HUDEP-2 (cell line): Measurements from ENCODE around the gene CREB5.
"Not testable (repeated sequence)": the region's sequence is repeated elsewhere in the genome, so short reads cannot be mapped to it uniquely, and the experiment has no call there.

ENCODE experiments used
- DNase-seq, 76 experiments: peaks; one replicate each; lab custom pipeline; 2025; ENCODE audit not compliant: unreplicated experiment in 76 of 76; lab: John Stamatoyannopoulos, UW

CREB5 gene

GRCh38 chr7:28411876-28412662, at the start of gene CREB5:
Gene CREB5, plus strand, starts transcription at chr7:28412518. Its CDS starts 397 bp downstream, at chr7:28412915.
- peak in 1 of 76 experiments; percentile 16 for DNase-seq

GRCh38 chr7:28362812-28363211, 49.5 kb upstream of the CREB5 start:
- no peak for DNase-seq

GRCh38 chr7:28364082-28364481, 48.2 kb upstream of the CREB5 start:
- DNase-seq, result no peak

GRCh38 chr7:28369523-28369922, 42.8 kb upstream of the CREB5 start:
- DNase-seq, result no peak

- DNase-seq, result no peak
Measured at GRCh38 chr7:28371846-28372245, 40.5 kb upstream of the CREB5 start.

- no peak for DNase-seq
Measured at GRCh38 chr7:28373990-28374389, 38.3 kb upstream of the CREB5 start.

GRCh38 chr7:28375729-28376128, 36.6 kb upstream of the CREB5 start:
- no peak for DNase-seq

GRCh38 chr7:28376634-28377033, 35.7 kb upstream of the CREB5 start:
- no peak for DNase-seq

GRCh38 chr7:28378574-28379149, 33.7 kb upstream of the CREB5 start:
- DNase-seq, result no peak

- no peak for DNase-seq
Measured at GRCh38 chr7:28381466-28381865, 30.9 kb upstream of the CREB5 start.

- DNase-seq, result no peak
Measured at GRCh38 chr7:28382144-28382543, 30.2 kb upstream of the CREB5 start.

- no peak for DNase-seq
Measured at GRCh38 chr7:28383975-28384374, 28.3 kb upstream of the CREB5 start.

- peak in 24 of 76 experiments; percentile 4 to 57 (median 24) for DNase-seq
Measured at GRCh38 chr7:28389504-28390395, 22.6 kb upstream of the CREB5 start.

- no peak for DNase-seq
Measured at GRCh38 chr7:28390426-28390825, 21.9 kb upstream of the CREB5 start.

GRCh38 chr7:28392289-28392688, 20.0 kb upstream of the CREB5 start:
- DNase-seq, result no peak

GRCh38 chr7:28395404-28395803, 16.9 kb upstream of the CREB5 start:
- DNase-seq, result no peak

- no peak for DNase-seq
Measured at GRCh38 chr7:28395831-28396230, 16.5 kb upstream of the CREB5 start.

- DNase-seq, result no peak
Measured at GRCh38 chr7:28397141-28397540, 15.2 kb upstream of the CREB5 start.

- DNase-seq, result no peak
Measured at GRCh38 chr7:28400838-28401360, 11.4 kb upstream of the CREB5 start.

GRCh38 chr7:28401567-28401966, 10.8 kb upstream of the CREB5 start:
- not testable (repeated sequence) for DNase-seq

GRCh38 chr7:28405662-28406061, 6.7 kb upstream of the CREB5 start:
- no peak for DNase-seq
